GM19395 (cell line): ENCODE measurements around the gene ADAMTS15.
"Not testable (repeated sequence)": the region's sequence is repeated elsewhere in the genome, so short reads cannot be mapped to it uniquely, and the experiment has no call there.

ENCODE experiments used
- ATAC-seq: cut with Tn5 transposase; IDR thresholded peaks from one replicate; pipeline ENCODE4 v1.9.1; 2021; ENCODE audit warnings: mild to moderate bottlenecking, moderate library complexity; ENCODE audit not compliant: unreplicated experiment

ADAMTS15 gene

DNA sequence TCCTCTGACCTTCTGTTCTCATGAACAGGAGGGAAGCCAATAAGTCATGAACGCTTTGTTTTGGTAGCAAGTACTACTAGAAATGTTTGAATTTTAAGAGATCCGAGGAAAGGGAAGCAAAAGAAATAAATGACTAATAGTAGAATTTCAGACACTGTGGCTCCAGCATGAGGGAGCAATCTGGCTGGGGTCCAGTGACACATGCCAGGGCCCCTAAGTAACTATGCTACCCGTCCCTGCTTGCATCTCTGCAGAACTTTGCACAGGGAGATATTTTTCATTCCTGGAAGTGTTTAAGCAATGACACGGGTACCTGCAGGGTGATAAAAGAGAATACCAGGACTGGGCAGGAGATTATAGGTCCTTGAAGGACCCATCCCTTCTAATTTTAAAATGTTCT is 12.8 kb upstream of the ADAMTS15 start:
- no peak for ATAC-seq

DNA sequence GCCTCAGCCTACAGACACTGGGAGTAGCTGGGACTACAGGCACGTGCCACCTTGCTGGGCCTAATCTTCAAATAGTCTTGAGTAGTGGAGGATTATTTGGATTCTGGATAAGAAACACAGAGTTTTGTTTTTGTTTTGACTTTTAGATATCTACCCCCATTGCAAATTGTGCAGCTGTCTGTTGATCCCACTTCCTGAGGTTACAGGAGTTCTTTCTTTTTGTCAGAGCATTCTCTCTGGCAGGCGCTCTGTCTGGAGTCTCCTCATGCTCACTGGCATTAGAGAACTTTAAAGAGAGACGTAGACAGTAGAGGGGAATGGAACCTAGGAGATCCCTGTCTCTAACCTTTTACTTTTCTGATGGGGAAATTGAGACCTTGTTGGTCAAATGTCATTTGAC is 12.3 kb upstream of the ADAMTS15 start:
- ATAC-seq: no peak

DNA sequence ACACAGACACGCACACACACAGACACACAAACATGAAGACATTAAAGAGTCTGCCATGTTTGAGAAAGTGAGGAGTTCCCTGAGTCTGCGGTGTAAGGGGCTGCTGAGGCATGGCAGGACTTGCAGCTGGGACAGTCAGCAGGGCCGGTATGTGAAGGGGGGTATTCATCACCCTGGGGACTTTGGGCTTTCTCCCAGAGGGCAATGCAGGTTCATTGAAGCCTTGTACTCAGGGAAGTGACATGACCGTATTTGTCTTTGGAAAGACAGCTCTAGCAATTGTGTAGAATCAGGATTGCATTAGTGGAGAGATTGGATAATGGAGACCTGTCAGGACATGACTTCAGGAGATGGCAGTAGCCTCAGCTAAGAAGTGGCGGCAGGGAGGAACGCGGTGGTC is 10.6 kb upstream of the ADAMTS15 start:
- no peak for ATAC-seq

DNA sequence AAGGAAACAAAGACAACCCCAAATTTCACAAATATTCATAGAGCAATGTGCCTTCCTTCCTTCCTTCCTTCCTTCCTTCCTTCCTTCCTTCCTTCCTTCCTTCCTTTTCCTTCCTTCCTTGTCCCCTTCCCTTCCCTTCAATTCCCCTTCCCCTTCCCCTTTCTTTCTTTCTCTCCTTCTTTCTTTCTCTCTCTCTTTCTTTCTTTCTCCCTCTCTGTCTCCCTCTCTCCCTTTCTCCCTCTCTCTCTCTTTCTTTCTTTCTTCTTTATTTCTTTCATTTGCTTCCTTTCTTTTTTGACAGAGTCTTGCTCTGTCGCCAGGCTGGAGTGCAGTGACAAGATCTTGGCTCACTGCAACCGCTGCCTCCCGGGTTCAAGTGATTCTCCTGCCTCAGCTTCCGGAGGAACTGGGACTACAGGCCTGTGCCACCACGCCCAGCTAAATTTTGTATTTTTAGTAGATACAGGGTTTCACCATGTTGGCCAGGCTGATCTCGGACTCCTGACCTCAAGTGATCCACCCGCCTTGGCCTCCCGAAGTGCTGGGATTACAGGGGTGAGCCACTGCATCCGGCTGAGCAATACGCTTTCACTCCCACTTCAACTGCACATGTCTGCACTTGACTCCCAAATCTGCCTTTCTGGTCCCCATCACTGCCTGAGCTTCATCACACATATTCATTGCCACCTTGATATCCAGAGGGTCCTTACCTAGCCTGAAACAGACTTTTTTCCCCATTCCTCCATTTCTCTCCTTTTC is 9.9 kb upstream of the ADAMTS15 start:
- ATAC-seq: not testable (repeated sequence)

DNA sequence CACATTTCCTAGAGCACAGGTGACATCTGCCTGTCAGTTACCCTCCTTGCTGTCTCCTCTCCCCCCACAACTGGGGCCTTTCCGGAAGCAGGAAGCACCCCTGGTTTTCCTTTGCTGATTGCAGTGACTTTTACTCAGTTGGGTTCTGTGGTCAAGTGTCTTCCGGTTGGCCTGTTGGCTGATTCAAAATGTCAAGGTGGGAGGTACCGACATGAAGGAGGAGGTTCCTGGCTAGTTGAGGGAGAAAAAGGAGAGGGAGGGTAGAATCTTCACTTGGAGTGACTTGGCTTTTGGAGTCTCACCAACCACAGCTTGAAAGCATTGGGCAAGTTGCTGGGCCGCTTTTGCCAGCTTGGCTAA is 9.3 kb upstream of the ADAMTS15 start:
- ATAC-seq: no peak

DNA sequence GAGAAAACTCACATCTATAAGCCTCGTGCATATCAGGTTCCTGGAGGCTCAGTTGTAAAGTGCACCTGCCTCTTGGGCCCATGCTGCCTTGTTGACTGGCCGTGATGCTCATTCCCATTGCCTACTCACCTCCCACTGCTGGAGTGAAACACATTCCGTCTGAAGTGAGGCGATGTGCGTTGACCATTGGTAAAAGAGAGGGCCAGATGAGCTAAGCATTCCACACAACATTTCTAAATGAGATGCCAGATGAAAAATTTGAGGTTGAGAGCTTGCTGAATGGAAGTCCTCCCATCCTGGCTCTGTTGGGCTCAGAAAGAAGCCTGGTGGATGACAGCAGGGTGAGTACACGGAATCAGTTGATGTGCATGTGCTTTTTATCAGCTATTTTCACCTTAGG is 8.6 kb upstream of the ADAMTS15 start:
- ATAC-seq: no peak

DNA sequence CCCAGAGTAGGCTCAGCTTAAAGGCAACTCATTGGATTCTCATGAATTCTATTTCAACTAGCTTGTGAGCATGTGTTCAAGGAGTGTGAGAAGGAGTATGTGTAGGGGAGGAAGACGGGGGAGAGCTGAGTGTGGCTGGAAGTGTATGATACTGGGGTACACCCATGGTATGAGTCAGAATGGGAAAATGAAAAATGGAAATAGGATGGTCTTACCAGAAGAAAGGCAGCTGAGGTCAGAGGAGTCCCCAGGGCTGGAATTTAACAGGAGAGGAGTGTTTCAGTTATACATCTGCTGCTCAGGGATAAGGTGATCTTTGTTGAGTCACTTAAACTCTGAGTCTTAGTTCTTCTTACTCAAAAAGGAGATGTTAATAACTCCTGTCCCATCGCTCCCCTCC is 6.7 kb upstream of the ADAMTS15 start:
- ATAC-seq: no peak

DNA sequence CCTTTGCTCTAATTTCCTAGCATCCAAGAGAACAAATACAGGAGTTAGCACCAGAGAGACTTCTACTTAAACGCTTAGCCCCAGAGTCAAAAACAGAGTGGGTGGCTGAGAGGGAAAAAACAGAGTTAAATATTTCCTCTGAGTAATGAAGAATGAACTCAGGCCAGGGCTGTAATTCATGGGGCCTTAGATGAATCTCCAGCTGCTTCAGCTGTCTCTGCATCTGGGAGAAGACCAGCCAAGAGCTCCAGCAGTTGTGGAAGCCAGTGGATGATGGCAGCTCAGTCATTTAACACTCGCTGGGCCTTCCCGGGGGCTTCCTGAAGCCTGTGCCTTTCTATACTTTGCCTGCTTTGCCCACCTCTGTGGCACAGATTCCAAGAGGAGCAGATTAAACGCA is 5.7 kb upstream of the ADAMTS15 start:
- no peak for ATAC-seq

DNA sequence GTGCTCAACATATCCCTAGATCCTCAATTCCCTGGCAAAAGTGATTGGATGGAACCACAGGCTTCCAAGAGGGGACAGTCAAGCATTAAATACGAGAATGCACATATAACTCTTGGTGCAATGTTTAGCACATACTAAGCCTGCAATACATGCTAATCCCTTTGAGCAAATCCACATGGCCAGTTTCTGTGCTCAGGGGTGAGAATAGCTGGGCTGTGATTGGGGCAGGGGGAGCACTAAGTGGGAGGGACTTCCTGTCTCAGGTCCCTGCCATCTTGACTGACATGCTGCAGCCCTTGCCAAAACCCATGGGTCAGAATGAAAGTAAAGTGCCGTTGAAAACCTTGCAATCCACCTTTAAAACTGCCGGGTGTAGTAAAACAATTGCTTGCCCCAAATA is 2.7 kb upstream of the ADAMTS15 start:
- ATAC-seq: no peak

DNA sequence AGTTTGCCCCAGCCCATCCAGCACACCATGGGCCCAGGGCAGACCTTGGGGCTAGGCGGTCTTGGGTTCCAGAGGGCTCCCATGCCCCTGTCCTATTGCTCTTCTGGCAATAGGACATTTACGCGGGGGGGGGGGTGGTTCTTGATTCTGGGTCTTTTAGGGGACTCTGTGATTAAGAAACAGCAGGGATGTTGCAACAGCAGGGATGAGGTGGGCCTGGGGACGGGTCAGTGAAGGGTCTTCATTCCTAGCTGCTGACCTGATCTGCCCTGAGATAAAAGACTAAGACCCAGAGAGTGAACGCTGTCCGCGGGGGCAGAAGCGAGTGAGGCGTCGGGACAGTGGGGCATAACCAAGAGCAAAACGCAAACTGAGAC is 418 bp upstream of the ADAMTS15 start:
- ATAC-seq: no peak

DNA sequence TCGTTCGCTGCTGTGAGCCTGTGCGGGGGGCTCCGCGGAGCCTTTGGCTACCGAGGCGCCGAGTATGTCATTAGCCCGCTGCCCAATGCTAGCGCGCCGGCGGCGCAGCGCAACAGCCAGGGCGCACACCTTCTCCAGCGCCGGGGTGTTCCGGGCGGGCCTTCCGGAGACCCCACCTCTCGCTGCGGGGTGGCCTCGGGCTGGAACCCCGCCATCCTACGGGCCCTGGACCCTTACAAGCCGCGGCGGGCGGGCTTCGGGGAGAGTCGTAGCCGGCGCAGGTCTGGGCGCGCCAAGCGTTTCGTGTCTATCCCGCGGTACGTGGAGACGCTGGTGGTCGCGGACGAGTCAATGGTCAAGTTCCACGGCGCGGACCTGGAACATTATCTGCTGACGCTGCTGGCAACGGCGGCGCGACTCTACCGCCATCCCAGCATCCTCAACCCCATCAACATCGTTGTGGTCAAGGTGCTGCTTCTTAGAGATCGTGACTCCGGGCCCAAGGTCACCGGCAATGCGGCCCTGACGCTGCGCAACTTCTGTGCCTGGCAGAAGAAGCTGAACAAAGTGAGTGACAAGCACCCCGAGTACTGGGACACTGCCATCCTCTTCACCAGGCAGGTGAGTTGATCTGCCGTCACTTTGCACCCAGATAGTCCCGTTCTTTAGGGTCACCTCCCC is 1.0 kb downstream of the ADAMTS15 start:
- ATAC-seq: no peak

DNA sequence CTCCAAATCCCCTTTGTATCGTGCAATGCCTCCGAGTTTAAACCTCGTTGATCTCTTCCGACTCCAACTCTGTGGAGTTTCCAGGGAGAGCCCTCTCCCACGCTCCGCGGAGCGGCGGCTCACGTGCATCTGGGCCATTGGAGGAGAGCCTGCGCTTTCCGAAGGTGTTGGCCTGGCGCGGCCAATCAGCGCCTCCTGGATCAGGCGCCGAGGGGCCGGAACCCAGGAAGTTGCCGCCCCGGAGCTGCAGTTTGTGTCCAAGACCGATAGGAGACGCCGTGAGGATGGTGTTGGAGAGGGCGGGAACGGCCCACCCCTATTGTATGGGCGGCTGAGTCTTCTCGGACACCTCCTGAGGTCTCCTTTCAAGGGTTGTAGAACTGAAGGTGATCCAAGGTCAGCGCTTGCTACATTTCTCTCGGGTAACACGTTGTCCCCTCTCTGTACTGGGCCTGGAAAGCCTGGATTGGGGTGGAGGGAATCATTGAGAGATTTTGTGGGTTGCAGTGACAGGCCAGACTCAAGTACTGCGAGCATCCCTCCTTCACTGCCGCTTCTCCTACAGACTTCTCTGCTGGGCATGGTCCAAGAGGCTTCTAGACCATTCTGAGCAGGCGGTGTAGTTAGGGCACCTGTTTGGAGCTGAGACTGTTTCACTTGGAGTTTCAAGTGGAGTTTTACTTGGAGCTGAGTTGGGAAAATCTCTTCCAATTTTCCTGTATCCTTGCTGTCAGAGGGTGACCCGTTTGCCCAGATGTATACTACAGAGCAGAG is 1.7 kb downstream of the ADAMTS15 start:
- ATAC-seq: no peak

DNA sequence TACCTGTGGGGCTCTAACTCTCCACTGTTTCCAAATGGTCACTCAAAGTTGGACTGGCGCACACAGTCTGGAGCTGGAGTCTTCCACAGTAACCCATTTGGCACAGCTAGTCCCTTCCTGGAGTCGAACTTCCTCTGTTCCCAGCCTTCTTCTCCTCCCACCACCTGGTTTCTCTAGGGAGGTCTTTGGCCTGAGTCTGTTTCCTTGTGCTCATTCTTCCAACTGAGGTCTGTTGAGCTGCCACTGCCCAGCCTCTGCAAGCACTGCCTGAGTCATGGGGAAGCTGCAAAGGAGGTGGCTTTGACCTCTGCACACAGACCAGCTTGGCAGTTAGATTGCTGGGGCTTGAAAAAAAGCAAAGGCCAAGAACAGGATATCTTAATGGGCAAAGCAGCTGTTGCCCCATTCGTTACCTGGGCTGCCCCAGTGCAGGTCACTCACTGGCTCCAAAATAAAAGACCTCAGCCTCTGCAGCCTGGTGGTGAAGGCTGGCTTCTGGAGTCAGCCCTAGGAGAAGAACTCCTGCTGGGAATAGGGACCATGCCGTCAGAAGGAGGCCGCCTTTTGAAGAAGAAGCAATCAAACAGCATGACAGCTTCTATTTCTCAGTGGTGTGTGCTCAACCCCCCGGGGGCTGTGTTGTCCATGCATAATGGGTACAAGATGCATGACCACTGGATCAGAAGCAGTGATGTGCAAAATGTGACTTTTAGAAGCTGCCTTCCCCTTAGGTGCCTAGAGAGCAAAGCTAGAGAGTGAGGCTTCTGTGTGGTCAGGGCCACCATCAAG is 3.0 kb downstream of the ADAMTS15 start:
- no peak for ATAC-seq

DNA sequence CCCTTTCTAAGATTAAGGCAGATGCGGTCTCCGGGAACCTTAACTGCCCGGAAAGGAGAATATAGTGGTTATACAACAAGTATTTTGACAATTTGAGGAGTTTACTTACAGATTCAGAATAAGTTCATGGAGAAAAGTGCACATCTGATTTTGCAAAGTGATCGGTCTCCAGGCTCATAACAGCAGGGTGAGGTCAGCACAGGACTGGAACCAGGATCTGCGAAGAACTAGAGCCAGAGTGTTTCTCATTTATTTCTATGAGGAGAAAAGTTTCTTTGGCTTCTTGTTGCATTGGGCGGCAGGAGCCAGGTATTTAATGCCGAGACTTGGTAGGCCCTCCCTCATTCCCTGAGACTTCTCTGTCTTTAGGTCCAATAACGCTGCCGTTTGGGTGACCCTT is 3.7 kb downstream of the ADAMTS15 start:
- ATAC-seq: no peak

DNA sequence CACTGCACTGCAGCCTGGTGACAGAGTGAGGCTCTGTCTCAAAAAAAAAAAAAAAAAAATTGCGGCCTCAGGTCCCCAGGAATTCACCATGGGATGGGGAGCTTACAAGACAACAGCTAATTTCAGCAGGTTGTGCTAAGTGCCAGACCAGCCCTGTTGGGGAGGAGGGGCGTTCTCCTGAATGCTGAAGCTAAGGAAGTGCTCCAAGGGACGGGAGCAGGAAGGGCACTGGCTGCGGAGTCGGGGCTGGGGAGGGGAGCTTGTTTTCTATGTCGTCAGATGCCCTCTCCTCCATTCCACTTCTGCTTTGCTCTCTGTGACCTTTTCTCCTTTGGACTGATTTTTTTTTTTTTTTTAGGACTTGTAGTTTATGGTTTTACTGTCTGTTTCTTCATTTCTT is 4.5 kb downstream of the ADAMTS15 start:
- no peak for ATAC-seq

DNA sequence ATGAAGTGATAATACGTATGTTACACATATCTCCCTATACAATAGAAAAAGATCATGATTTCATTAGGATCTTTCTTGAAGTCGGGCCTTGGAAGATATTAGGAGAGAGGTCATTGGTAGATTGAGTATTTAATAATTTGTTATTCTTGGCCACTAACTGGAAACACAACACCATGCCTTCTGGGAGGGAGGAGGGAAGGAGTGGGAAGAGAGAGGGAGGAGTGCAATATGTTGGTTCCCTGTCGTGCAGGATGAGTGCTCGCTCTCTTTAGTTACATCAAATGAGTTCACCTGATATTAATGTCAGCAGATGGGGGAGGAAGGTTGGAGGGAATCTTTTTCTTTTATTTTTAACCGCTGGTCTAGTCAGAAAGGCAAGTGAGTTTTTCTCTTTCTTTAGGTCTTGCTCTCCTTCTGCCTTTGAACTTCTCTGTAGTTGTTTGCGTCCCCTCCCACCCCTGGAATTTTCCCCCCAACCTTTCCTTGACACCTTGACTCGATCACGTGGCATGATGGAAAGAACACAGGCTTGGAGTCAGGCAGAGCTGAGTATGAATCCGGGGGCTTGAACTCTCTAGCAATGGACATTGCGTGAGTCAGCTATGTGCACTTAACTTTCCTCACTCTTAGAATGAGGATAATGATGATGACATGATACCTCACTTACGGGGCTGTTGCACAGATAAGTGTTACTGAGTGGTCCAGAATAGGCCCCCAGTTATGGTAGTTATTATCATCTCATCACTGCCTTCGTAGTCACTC is 6.2 kb downstream of the ADAMTS15 start:
- no peak for ATAC-seq

DNA sequence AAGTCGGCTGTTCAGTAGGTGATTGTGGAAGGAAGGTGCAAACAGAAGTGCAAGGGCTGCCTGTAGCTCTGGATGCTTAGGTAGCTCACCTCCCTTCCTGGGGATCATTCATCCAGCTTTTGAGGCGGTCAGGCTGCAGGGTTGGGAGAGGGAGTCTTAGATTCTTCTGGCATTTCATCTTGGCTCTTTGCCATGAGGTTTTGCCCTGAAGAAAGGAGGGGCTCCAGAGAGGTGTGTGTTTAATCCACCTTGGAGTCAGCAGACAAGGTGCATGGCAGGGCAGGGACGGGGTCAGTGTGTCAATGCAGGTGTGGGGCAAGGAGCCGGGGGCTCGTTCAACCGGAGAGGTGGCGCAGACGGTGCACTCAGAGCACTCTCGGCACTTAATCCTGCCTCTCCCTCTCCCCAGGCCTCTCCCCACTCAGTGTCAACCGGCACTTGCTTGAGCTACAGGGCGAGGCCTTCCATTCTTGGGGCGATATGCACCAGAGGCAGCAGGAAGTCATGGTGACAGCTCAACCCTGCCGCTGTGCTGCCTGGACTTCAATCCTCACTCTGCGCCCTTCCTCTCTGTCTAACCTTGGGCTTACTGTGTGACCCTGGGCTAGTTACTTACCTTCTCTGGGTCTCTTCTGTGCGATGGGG is 7.2 kb downstream of the ADAMTS15 start:
- no peak for ATAC-seq

DNA sequence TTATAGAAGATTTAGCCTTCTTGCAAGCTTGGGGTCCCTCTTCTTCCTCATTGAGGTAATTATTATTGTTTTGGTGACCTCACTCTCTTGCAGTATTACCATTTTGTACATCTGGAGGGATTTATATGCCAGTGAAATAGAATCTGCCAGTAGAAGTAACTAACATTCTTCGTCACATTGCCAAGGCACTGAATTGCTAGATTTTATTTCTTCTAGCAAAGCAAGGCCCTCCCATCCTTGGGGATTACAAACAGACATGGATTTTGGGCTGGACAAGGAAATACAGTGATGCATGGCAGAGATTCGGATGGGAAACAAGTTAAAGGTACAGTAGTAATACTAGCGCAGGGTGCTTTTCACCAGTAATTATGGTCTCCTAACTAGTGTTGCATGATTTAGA is 7.8 kb downstream of the ADAMTS15 start:
- no peak for ATAC-seq

DNA sequence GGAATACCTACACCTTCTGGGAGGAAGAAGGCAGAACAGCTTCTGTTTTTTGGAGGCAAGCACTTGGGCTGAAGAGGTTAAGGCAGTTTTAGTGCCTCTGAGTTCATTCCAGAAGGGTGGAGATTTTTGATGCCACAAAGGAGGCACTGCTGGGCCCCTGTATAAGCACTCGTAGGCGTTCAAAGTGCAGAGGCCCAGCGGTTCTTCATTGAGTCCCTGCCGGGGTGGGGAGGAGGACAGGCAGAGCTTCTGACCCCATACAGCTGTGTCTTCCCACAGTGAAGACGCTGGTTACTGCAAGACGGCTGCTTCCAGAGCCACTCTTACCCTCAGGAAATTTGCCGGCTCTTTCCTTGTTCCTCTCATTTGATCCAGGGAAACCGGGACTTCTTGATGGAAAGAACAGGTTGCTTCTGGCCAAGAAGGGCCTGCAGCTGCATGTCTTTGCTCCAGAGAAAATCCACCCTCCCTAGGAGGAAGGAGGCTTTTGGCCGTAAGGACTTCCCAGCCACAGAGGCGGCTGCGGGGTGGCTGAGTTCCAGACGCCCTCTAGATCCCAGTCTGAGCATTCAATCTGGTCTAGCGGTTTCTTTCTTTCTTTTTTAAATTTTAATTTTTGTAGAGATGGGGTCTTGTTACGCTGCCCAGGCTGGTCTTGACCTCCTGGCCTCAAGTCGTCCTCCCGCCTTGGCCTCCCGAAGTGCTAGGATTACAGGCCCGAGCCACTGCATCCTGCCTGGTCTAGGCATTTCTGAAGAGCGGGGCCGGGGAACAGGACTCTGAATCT is 9.4 kb downstream of the ADAMTS15 start:
- no peak for ATAC-seq
